Activated T-cell treated with anti-CD3 and anti-CD28 coated beads, Interleukin-2, amount 50 U/mL, for 72 hours (primary cell): Measurements from ENCODE around the gene HIVEP3. TPM values are rescaled to one million over a fixed set of nuclear protein-coding genes. Genes with fewer than 3 reads are reported as not detected.
"Not testable (repeated sequence)": the region's sequence is repeated elsewhere in the genome, so short reads cannot be mapped to it uniquely, and the experiment has no call there.

Experiments used
- ATAC-seq, 2 donors: fragments of 150-1000 bp; cut with Tn5 transposase; replicated peaks in 1 of 2; 2 replicates each; pipeline ENCODE4 v1.10.0; 2021; ENCODE audit warnings: moderate library complexity in 2 of 2, mild to moderate bottlenecking in 1 of 2
- DNase-seq, 2 donors: peaks; one replicate each; pipeline ENCODE4 v3.0.0; 2021 to 2022; ENCODE audit warnings: mixed read lengths in 1 of 2
- H3K27ac Mint-ChIP-seq: one replicate; pipeline ENCODE4 v1.8.0; 2022; ENCODE audit warnings: mild to moderate bottlenecking, moderate library complexity, mixed read lengths
- H3K27me3 Mint-ChIP-seq: one replicate; pipeline ENCODE4 v1.8.0; 2022; ENCODE audit warnings: low read depth, mixed read lengths
- H3K36me3 Mint-ChIP-seq, 2 donors: one replicate each; pipeline ENCODE4 v1.8.0; 2022; ENCODE audit warnings: mixed read lengths in 2 of 2, mild to moderate bottlenecking in 1 of 2; ENCODE audit not compliant: insufficient read depth in 2 of 2
- H3K4me1 Mint-ChIP-seq: one replicate; pipeline ENCODE4 v1.8.0; 2022; ENCODE audit warnings: low read depth, mixed read lengths
- H3K4me3 Mint-ChIP-seq, 2 donors: one replicate each; pipeline ENCODE4 v1.8.0; 2022; ENCODE audit warnings: mild to moderate bottlenecking in 2 of 2, mixed read lengths in 2 of 2, moderate library complexity in 2 of 2
- H3K9me3 Mint-ChIP-seq, 2 donors: one replicate each; pipeline ENCODE4 v1.8.0; 2022; ENCODE audit warnings: mixed read lengths in 2 of 2
- total RNA-seq, 2 donors: library from RNA; stranded (reverse); gene quantifications; one replicate each; pipeline ENCODE4 v1.2.3, GENCODE V29; 2022

Gene HIVEP3
- 10 to 100 TPM; 22.8 to 29.2 TPM for total RNA-seq

DNA sequence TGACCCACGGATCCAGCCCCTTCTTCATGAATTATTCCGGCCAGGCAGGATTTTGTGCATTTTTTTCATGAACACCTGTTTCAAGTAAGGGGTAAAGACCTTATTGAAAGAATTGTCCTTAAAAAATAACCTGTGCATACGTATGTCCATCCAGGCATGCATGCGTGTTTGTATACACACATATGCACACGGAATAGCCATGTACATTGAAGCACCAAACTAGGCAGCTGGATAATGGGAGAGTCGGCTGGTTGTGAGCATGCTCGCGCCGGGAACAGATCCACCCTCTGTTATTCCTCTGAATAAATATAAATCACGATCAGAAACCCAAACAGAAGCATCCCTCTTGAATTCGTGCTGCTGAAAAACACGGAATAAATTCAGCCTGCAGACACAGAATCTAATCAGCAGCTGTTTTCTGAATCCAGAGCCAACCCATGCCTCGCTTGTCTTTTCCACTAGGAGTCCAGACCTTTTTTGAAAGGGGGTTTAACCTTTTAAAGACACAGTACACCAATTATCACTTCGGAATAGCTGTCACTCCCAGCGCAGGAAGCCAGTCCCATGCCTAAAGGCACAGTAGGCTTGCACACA, at the start of gene HIVEP3:
HIVEP3 (minus strand) TSS at position 473 of the 594 bp plus-strand sequence.
- Mint-ChIP-seq H3K4me1 (peaks cover 76% of the 10 kb centered on the region), H3K27me3 (no peaks in the 10 kb centered on the region), H3K4me3 (peak within 1 kb of the TSS; percentile 82 to 96), H3K27ac (peak within 1 kb of the TSS; percentile 88), H3K36me3 (peaks cover 6 to 13% of the 10 kb centered on the region in 2 donors), H3K9me3 (peaks cover 0 to 6% of the 10 kb centered on the region in 2 donors)
- ATAC-seq: no peak
- DNase-seq: no peak

- Mint-ChIP-seq H3K4me3 (no peak overlapping the region), H3K27ac (no peak overlapping the region), H3K36me3 (peaks cover 5 to 16% of the 10 kb centered on the region in 2 donors), H3K9me3 (peaks cover 6 to 11% of the 10 kb centered on the region in 2 donors), H3K27me3 (no peaks in the 10 kb centered on the region), H3K4me1 (peaks cover 7% of the 10 kb centered on the region)
- no peak for DNase-seq
- no peak for ATAC-seq
These were observed 45.7 kb upstream of the HIVEP3 start for GRCh38 chr1:41964400-41964799.

DNA sequence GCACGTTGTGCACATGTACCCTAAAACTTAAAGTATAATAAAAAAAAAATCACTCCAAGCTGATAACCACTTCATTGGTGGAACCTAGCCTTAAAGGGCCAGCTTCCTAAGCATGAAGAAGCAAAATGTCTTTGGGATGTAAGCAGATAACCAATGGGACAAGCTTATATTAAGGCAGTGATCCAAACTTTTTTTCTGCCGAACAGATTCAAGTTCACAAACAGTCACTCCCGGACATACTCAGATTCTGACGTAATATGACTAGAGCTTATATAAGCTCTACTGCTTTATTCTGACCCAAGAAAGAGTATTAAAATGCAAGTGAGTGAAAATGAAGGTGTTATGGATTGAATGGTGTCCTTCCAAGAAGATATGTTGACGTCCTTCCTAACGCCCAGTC, 44.9 kb upstream of the HIVEP3 start:
- DNase-seq (no peak), ATAC-seq (no peak)
- Mint-ChIP-seq H3K4me1 (peaks cover 7% of the 10 kb centered on the region), H3K36me3 (peaks cover 5 to 16% of the 10 kb centered on the region in 2 donors), H3K27me3 (no peaks in the 10 kb centered on the region), H3K27ac (no peak overlapping the region), H3K9me3 (peaks cover 5 to 11% of the 10 kb centered on the region in 2 donors), H3K4me3 (no peak overlapping the region)

- peaks cover 0 to 3% of the 10 kb centered on the region in 2 donors for H3K9me3 Mint-ChIP-seq
- H3K36me3 Mint-ChIP-seq: peaks cover 0 to 2% of the 10 kb centered on the region in 2 donors
- no peak for DNase-seq
- no peak overlapping the region for H3K4me3 Mint-ChIP-seq
- ATAC-seq: no peak
- H3K27me3 Mint-ChIP-seq: no peaks in the 10 kb centered on the region
- H3K4me1 Mint-ChIP-seq: peaks cover 24% of the 10 kb centered on the region
- H3K27ac Mint-ChIP-seq: no peak overlapping the region
These were observed 39.4 kb upstream of the HIVEP3 start for GRCh38 chr1:41958015-41958673.

GRCh38 chr1:41957568-41957967, 38.8 kb upstream of the HIVEP3 start:
- ATAC-seq (no peak), DNase-seq (no peak)
- Mint-ChIP-seq H3K9me3 (peaks cover 0 to 3% of the 10 kb centered on the region in 2 donors), H3K4me3 (no peak overlapping the region), H3K36me3 (peaks cover 1 to 7% of the 10 kb centered on the region in 2 donors), H3K27me3 (no peaks in the 10 kb centered on the region), H3K4me1 (peaks cover 29% of the 10 kb centered on the region), H3K27ac (no peak overlapping the region)

GRCh38 chr1:41955461-41956159, 36.9 kb upstream of the HIVEP3 start:
- H3K27me3 Mint-ChIP-seq: no peaks in the 10 kb centered on the region
- H3K9me3 Mint-ChIP-seq: peaks cover 12 to 15% of the 10 kb centered on the region in 2 donors
- no peak overlapping the region for H3K27ac Mint-ChIP-seq
- no peak overlapping the region for H3K4me3 Mint-ChIP-seq
- peak; percentile 54 to 68 for ATAC-seq
- H3K4me1 Mint-ChIP-seq: peaks cover 41% of the 10 kb centered on the region
- DNase-seq: peak in 1 of 2 donors; percentile 2
- peaks cover 12 to 26% of the 10 kb centered on the region in 2 donors for H3K36me3 Mint-ChIP-seq

GRCh38 chr1:41954533-41954944, 35.8 kb upstream of the HIVEP3 start:
- H3K4me3 Mint-ChIP-seq: no peak overlapping the region
- no peaks in the 10 kb centered on the region for H3K27me3 Mint-ChIP-seq
- H3K27ac Mint-ChIP-seq: peak overlapping the region; percentile 6
- H3K36me3 Mint-ChIP-seq: peaks cover 17 to 30% of the 10 kb centered on the region in 2 donors
- DNase-seq: no peak
- no peak for ATAC-seq
- H3K4me1 Mint-ChIP-seq: peaks cover 47% of the 10 kb centered on the region
- H3K9me3 Mint-ChIP-seq: peaks cover 11 to 15% of the 10 kb centered on the region in 2 donors

DNA sequence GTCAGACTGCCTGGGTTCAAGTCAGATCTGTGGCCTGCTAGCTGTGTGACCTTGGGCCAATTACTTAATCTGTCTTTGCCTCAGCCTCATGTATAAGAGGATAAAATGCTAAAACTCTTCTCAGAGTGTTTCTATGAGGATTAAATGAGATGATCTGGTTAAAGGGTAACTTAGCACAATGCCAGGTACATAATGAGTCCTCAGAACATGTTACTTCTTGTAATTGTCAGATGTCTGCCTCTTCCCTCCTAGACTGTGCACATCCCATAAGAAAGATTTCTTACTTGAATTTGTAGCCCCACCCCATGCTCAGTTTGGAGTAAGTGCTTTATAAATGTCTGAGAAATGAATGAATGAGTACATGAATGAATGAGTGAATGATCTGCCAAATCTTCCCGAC, 34.6 kb upstream of the HIVEP3 start:
- Mint-ChIP-seq H3K27ac (no peak overlapping the region), H3K4me3 (no peak overlapping the region), H3K27me3 (no peaks in the 10 kb centered on the region), H3K36me3 (peaks cover 20 to 30% of the 10 kb centered on the region in 2 donors), H3K4me1 (peaks cover 47% of the 10 kb centered on the region), H3K9me3 (peaks cover 11 to 20% of the 10 kb centered on the region in 2 donors)
- DNase-seq (no peak), ATAC-seq (no peak)

- ATAC-seq (no peak), DNase-seq (no peak)
- H3K4me3 Mint-ChIP-seq: no peak overlapping the region
- peaks cover 13 to 20% of the 10 kb centered on the region in 2 donors for H3K9me3 Mint-ChIP-seq
- peaks cover 20 to 30% of the 10 kb centered on the region in 2 donors for H3K36me3 Mint-ChIP-seq
- H3K4me1 Mint-ChIP-seq: peaks cover 47% of the 10 kb centered on the region
- H3K27ac Mint-ChIP-seq: no peak overlapping the region
- H3K27me3 Mint-ChIP-seq: no peaks in the 10 kb centered on the region
These were observed 33.5 kb upstream of the HIVEP3 start for GRCh38 chr1:41952208-41952607.

GRCh38 chr1:41951492-41951891, 32.8 kb upstream of the HIVEP3 start:
- ATAC-seq (peak in 1 of 2 donors; percentile 29), DNase-seq (peak; percentile 5 to 6)
- H3K27me3 Mint-ChIP-seq, H3K4me3 Mint-ChIP-seq: not testable (repeated sequence)
- Mint-ChIP-seq H3K9me3 (peaks cover 13 to 20% of the 10 kb centered on the region in 2 donors), H3K36me3 (peaks cover 20 to 30% of the 10 kb centered on the region in 2 donors), H3K27ac (peak overlapping the region; percentile 91), H3K4me1 (peaks cover 47% of the 10 kb centered on the region)

DNA sequence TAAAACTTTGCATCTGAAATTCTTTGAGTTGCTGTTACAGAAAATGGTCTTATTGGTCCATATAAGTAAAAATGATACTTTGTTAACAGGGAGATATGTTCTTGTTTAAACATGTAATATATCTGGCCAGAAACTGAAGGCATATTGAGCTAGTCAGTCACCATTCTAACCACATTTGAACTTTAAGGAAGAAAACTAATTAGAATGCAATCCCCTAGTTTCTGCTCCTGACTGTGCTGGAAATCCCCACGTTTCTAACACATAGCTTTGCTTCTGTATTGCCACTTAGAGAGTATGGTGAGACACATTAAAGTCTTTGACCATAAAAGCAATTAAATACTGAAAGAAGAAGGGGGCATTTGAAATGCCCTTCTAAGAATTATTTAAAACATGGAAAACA, 32.1 kb upstream of the HIVEP3 start:
- ATAC-seq (peak; percentile 80 to 83), DNase-seq (peak; percentile 20 to 22)
- no peaks in the 10 kb centered on the region for H3K27me3 Mint-ChIP-seq
- peaks cover 20 to 30% of the 10 kb centered on the region in 2 donors for H3K36me3 Mint-ChIP-seq
- peaks cover 13 to 20% of the 10 kb centered on the region in 2 donors for H3K9me3 Mint-ChIP-seq
- H3K27ac Mint-ChIP-seq: peak overlapping the region; percentile 91
- H3K4me3 Mint-ChIP-seq: peak overlapping the region; percentile 5 to 63
- H3K4me1 Mint-ChIP-seq: peaks cover 45% of the 10 kb centered on the region

- H3K36me3 Mint-ChIP-seq: peaks cover 9 to 13% of the 10 kb centered on the region in 2 donors
- peaks cover 17% of the 10 kb centered on the region for H3K4me1 Mint-ChIP-seq
- DNase-seq, ATAC-seq, H3K9me3 Mint-ChIP-seq, H3K27ac Mint-ChIP-seq, H3K27me3 Mint-ChIP-seq, H3K4me3 Mint-ChIP-seq: not testable (repeated sequence)
These were observed 27.2 kb upstream of the HIVEP3 start for GRCh38 chr1:41945946-41946345.

DNA sequence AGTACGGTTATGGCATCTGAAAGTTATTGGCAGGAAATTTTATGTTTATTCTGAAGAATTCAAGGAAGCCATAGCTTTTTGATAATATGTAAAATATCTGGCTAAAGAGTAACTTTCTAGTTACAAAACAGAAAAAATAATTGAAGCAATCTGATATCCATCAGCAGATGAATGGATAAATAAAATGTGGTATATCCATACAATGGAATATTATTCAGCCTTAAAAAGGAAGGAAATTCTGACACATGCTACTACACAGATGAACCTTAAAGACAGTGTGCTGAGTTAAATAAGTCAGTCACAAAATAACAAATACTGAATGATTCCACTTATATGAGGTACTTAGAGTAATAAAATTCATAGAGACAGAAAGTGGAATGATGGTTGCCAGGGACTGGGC, 25.0 kb upstream of the HIVEP3 start:
- Mint-ChIP-seq H3K4me3 (no peak overlapping the region), H3K36me3 (peaks cover 4 to 8% of the 10 kb centered on the region in 2 donors), H3K4me1 (peaks cover 11% of the 10 kb centered on the region), H3K27ac (no peak overlapping the region), H3K27me3 (no peaks in the 10 kb centered on the region), H3K9me3 (peaks cover 0 to 4% of the 10 kb centered on the region in 2 donors)
- ATAC-seq (no peak), DNase-seq (no peak)
